ENCODE data around the gene SRSF8. TPM values are rescaled to one million over a fixed set of nuclear protein-coding genes. Genes with fewer than 3 reads are reported as not detected.

The SRSF8 gene
- total RNA-seq, 2 experiments from 2014 or later: 23.9 to 45.9 TPM

DNA sequence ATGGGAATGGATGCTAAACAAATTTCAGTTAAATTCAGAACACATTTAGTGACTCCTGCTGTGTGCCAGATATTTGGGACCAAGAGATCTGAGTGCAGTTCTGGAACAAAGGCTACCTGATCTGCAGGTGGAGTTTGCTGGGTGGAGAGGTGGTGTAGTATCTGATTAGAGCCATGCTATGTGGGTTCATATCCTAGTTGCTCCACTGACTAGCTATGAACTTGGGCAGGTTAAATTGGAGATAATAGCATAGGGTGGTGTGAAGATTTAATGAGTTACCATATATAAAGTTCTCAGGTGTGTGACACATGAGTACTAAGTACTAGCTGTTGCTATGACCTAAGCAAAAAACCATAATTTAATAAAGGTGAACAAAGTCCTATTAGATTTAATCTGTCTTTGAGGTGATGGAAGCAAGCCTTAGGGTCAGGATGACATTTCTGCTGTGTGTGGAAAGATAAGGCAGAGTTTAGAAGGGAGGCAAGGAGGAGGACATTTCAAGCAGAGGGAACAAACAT lies 25.0 kb downstream of the SRSF8 start:
- peak overlapping the region; percentile 92 for H3K27ac Mint-ChIP-seq
- CTCF ChIA-PET: interaction anchor here (0.5 to 16.1 kb wide), 5 partner anchors 11 to 754 kb away, joined by 4 to 321 read pairs (median 19); partner anchors contain the start of gene SRSF8
- H3K27me3 Mint-ChIP-seq: no peaks in the 10 kb centered on the region
- H3K4me1 Mint-ChIP-seq: peaks cover 70% of the 10 kb centered on the region
- no peak for ATAC-seq
- no peak for DNase-seq
- peaks cover 28% of the 10 kb centered on the region for H3K36me3 Mint-ChIP-seq
- H3K4me3 Mint-ChIP-seq: peak overlapping the region; percentile 89
- H3K9me3 Mint-ChIP-seq (ENCODE audit: low read depth): no peaks in the 10 kb centered on the region

DNA sequence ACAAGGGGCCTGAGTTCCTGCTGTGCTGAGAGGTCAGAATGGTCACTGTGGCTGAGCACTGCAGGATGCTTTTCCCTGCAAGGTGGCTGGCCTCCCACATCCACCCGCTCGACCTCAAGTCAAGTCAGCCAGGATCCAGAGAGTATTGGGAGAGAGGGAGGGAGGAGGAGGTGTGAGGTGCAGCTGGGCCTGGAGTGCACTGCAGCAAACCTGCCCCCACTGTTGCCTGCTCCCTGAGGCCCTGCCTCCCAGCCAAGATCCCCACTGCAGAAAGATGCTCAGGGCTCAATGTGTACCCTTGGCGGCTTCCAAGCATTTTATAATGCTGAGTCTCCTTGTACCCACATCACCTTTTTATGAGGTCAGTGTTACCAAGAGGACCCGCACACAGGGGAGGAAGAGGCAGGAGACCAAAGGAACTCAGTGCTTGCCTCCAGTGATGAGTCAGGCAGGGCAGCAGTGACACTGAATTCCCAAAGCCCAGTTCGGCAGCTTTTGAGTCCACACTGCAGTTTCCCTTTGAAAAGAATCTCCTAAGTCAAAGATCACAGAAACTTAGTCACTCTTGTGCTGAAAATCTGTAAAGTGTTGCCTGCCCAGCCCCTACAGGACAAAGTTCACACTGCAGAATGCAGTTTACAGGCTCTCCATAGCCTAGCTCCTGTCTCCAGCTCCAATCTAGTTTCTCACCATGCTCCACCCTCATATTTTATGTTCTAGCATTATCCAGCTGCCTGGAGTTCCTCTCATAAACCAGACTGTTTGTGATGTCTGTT lies 26.0 kb downstream of the SRSF8 start:
- CTCF ChIA-PET: interaction anchor here (1.1 to 16.1 kb wide), 11 partner anchors 10 to 139 kb away, joined by 3 to 321 read pairs (median 6); partner anchors contain the start of gene SRSF8
- no peak for ATAC-seq
- Mint-ChIP-seq H3K36me3 (peaks cover 38% of the 10 kb centered on the region), H3K27me3 (no peaks in the 10 kb centered on the region), H3K9me3 (ENCODE audit: low read depth) (no peaks in the 10 kb centered on the region), H3K4me1 (peaks cover 80% of the 10 kb centered on the region), H3K4me3 (peak overlapping the region; percentile 69), H3K27ac (peak overlapping the region; percentile 92)
- peak; percentile 71 for DNase-seq

GRCh38 chr11:95093548-95093947 lies 26.8 kb downstream of the SRSF8 start:
- H3K4me1 Mint-ChIP-seq: peaks cover 81% of the 10 kb centered on the region
- H3K9me3 Mint-ChIP-seq (ENCODE audit: low read depth): no peaks in the 10 kb centered on the region
- DNase-seq (peak; percentile 47), ATAC-seq (no peak)
- H3K36me3 Mint-ChIP-seq: peaks cover 43% of the 10 kb centered on the region
- CTCF ChIA-PET: interaction anchor here (1.1 to 16.1 kb wide), 11 partner anchors 9 to 138 kb away, joined by 3 to 321 read pairs (median 5); partner anchors contain the start of gene SRSF8
- H3K4me3 Mint-ChIP-seq: peak overlapping the region; percentile 69
- H3K27me3 Mint-ChIP-seq: no peaks in the 10 kb centered on the region
- H3K27ac Mint-ChIP-seq: peak overlapping the region; percentile 92

- H3K9me3 Mint-ChIP-seq (ENCODE audit: low read depth): no peaks in the 10 kb centered on the region
- no peaks in the 10 kb centered on the region for H3K27me3 Mint-ChIP-seq
- CTCF ChIA-PET: interaction anchor here (1.0 to 16.1 kb wide), 4 partner anchors 21 to 56 kb away, joined by 3 to 321 read pairs (median 6); partner anchors contain the start of gene SRSF8
- H3K4me3 Mint-ChIP-seq: peak overlapping the region; percentile 48
- peaks cover 90% of the 10 kb centered on the region for H3K4me1 Mint-ChIP-seq
- peaks cover 56% of the 10 kb centered on the region for H3K36me3 Mint-ChIP-seq
- peak; percentile 82 for ATAC-seq
- peak overlapping the region; percentile 86 for H3K27ac Mint-ChIP-seq
- DNase-seq: no peak
Measured at GRCh38 chr11:95095858-95096587, 29.3 kb downstream of the SRSF8 start.

DNA sequence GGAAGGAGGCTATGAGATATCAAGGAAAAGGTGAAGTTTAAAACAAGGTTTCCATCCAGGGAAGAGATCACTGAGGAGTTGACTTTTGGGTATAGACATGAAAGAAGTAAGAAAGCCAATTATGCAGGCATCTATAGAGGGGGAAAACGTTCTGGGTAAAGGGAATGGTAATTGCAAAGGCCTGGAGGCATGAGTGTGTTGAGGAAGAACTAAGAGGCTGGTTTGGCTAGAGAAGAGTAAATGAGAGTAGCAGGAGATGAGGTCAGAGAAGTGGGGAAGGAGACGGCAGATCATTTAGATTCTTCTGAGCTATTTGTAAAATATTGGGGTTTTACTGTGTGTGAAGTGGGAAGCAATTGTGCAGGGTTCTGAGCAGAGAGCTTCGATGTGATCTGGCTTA lies 30.5 kb downstream of the SRSF8 start:
- Mint-ChIP-seq H3K36me3 (peaks cover 52% of the 10 kb centered on the region), H3K4me1 (peaks cover 80% of the 10 kb centered on the region), H3K4me3 (peak overlapping the region; percentile 3), H3K27me3 (no peaks in the 10 kb centered on the region), H3K9me3 (ENCODE audit: low read depth) (no peaks in the 10 kb centered on the region), H3K27ac (peak overlapping the region; percentile 56)
- DNase-seq (no peak), ATAC-seq (no peak)
- CTCF ChIA-PET: interaction anchor here (1.3 to 16.1 kb wide), 3 partner anchors 7 to 22 kb away, joined by 4 to 321 read pairs (median 14); partner anchors contain the start of genes ENDOD1 and SRSF8

DNA sequence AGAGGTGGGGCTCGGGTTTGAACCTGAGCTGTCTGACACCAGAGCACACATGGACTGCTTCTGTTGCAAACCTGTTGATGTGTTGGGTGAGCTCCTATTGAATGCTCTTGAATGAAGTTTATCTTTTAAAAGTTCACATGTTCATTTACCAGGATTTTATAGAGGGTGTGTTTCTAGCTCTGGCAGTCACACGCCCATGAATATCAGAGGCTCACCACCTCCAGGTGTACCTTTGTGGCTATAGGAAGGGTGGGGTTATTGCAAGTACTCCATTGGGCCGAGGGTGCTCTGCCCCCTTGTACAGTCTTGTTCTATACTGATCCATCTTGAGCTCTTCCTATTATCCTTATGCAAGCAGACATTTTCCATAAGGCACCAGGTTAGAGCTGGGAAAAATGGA lies 32.1 kb downstream of the SRSF8 start:
- H3K36me3 Mint-ChIP-seq: peaks cover 55% of the 10 kb centered on the region
- CTCF ChIA-PET: interaction anchor here (0.7 to 16.1 kb wide), 4 partner anchors 9 to 53 kb away, joined by 3 to 321 read pairs (median 8); partner anchors contain the start of genes ENDOD1 and SRSF8

DNA sequence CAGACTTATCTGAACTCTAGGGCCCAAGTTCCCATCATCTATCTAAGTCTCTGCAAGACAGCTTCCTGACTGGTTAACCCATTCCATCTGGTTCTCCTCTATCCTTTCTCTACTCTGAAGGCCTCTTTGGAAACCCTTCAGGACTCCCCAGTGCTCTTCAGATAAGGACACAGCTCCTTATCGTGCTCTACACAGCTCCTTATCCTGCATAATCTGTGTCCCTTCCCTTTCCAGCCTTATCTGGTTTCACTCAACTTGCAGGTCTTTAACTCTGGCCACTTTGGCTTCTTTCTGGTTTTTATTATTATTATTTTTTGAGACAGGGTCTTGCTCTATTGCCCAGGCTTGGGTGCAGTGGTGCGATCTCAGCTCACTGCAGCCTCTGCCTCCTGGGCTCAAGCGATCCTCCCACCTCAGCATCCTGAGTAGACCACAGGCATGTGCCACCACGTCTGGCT lies 33.5 kb downstream of the SRSF8 start:
- H3K9me3 Mint-ChIP-seq (ENCODE audit: low read depth): no peaks in the 10 kb centered on the region

More for the DNA sequence above, 32.1 kb downstream of the SRSF8 start:
- DNase-seq (no peak), ATAC-seq (no peak)
- H3K9me3 Mint-ChIP-seq (ENCODE audit: low read depth): no peaks in the 10 kb centered on the region
- no peaks in the 10 kb centered on the region for H3K27me3 Mint-ChIP-seq
- no peak overlapping the region for H3K27ac Mint-ChIP-seq
- no peak overlapping the region for H3K4me3 Mint-ChIP-seq
- H3K4me1 Mint-ChIP-seq: peaks cover 71% of the 10 kb centered on the region

GRCh38 chr11:95100856-95101507 lies 34.3 kb downstream of the SRSF8 start:
- H3K27ac Mint-ChIP-seq: no peak overlapping the region
- ATAC-seq: no peak
- H3K36me3 Mint-ChIP-seq: peaks cover 45% of the 10 kb centered on the region
- H3K27me3 Mint-ChIP-seq: no peaks in the 10 kb centered on the region
- no peak overlapping the region for H3K4me3 Mint-ChIP-seq
- peaks cover 52% of the 10 kb centered on the region for H3K4me1 Mint-ChIP-seq
- CTCF ChIA-PET: interaction anchor here (2.9 to 16.1 kb wide), 2 partner anchors 9 to 26 kb away, joined by 19 to 321 read pairs; partner anchors contain the start of gene SRSF8
- DNase-seq: no peak
- no peaks in the 10 kb centered on the region for H3K9me3 Mint-ChIP-seq (ENCODE audit: low read depth)

More for the DNA sequence above, 33.5 kb downstream of the SRSF8 start:
- Mint-ChIP-seq H3K4me3 (no peak overlapping the region), H3K4me1 (peaks cover 59% of the 10 kb centered on the region), H3K27ac (no peak overlapping the region), H3K27me3 (no peaks in the 10 kb centered on the region), H3K36me3 (peaks cover 50% of the 10 kb centered on the region)
- CTCF ChIA-PET: interaction anchor here (3.2 to 16.1 kb wide), 2 partner anchors 10 to 25 kb away, joined by 14 to 321 read pairs; partner anchors contain the start of genes ENDOD1 and SRSF8
- DNase-seq (no peak), ATAC-seq (no peak)

- no peaks in the 10 kb centered on the region for H3K9me3 Mint-ChIP-seq (ENCODE audit: low read depth)
- H3K4me3 Mint-ChIP-seq: no peak overlapping the region
- H3K4me1 Mint-ChIP-seq: peaks cover 44% of the 10 kb centered on the region
- peaks cover 40% of the 10 kb centered on the region for H3K36me3 Mint-ChIP-seq
- CTCF ChIA-PET: interaction anchor here (2.9 to 16.1 kb wide), 2 partner anchors 10 to 27 kb away, joined by 19 to 321 read pairs; partner anchors contain the start of gene SRSF8
- DNase-seq: no peak
- no peak for ATAC-seq
- H3K27me3 Mint-ChIP-seq: no peaks in the 10 kb centered on the region
- no peak overlapping the region for H3K27ac Mint-ChIP-seq
Measured at GRCh38 chr11:95101935-95102334, 35.2 kb downstream of the SRSF8 start.

GRCh38 chr11:95102733-95103132 lies 36.0 kb downstream of the SRSF8 start:
- Mint-ChIP-seq H3K27me3 (no peaks in the 10 kb centered on the region), H3K9me3 (ENCODE audit: low read depth) (no peaks in the 10 kb centered on the region)
- ATAC-seq: no peak

GRCh38 chr11:95103701-95104100 lies 37.0 kb downstream of the SRSF8 start:
- DNase-seq (no peak), ATAC-seq (no peak)
- Mint-ChIP-seq H3K27ac (no peak overlapping the region), H3K4me1 (peaks cover 29% of the 10 kb centered on the region), H3K36me3 (peaks cover 31% of the 10 kb centered on the region), H3K27me3 (no peaks in the 10 kb centered on the region), H3K9me3 (ENCODE audit: low read depth) (no peaks in the 10 kb centered on the region), H3K4me3 (no peak overlapping the region)
- CTCF ChIA-PET: interaction anchor here (2.9 to 16.1 kb wide), 2 partner anchors 12 to 28 kb away, joined by 19 to 321 read pairs; partner anchors contain the start of gene SRSF8

More at GRCh38 chr11:95102733-95103132, 36.0 kb downstream of the SRSF8 start:
- Mint-ChIP-seq H3K36me3 (peaks cover 32% of the 10 kb centered on the region), H3K4me1 (peaks cover 36% of the 10 kb centered on the region), H3K4me3 (no peak overlapping the region), H3K27ac (no peak overlapping the region)
- DNase-seq: no peak
- CTCF ChIA-PET: interaction anchor here (2.9 to 16.1 kb wide), 2 partner anchors 11 to 28 kb away, joined by 19 to 321 read pairs; partner anchors contain the start of gene SRSF8

- H3K36me3 Mint-ChIP-seq: peaks cover 31% of the 10 kb centered on the region
- no peaks in the 10 kb centered on the region for H3K27me3 Mint-ChIP-seq
- CTCF ChIA-PET: interaction anchor here (16.1 kb wide), 1 partner anchor 29 kb away, joined by 321 read pairs; the partner anchor contains the start of gene SRSF8
- no peaks in the 10 kb centered on the region for H3K9me3 Mint-ChIP-seq (ENCODE audit: low read depth)
- peaks cover 24% of the 10 kb centered on the region for H3K4me1 Mint-ChIP-seq
- ATAC-seq (no peak), DNase-seq (no peak)
- H3K4me3 Mint-ChIP-seq: no peak overlapping the region
- no peak overlapping the region for H3K27ac Mint-ChIP-seq
Measured at GRCh38 chr11:95104121-95104830, 37.6 kb downstream of the SRSF8 start.
